GM19324 (cell line): ENCODE results near the gene BMS1.
"Not testable (repeated sequence)": the region's sequence is repeated elsewhere in the genome, so short reads cannot be mapped to it uniquely, and the experiment has no call there.

Source experiments
- ATAC-seq: cut with Tn5 transposase; IDR thresholded peaks from one replicate; pipeline ENCODE4 v1.9.1; 2021; ENCODE audit warnings: mild to moderate bottlenecking, moderate library complexity; ENCODE audit not compliant: unreplicated experiment, low FRiP score

Gene BMS1, protein sequence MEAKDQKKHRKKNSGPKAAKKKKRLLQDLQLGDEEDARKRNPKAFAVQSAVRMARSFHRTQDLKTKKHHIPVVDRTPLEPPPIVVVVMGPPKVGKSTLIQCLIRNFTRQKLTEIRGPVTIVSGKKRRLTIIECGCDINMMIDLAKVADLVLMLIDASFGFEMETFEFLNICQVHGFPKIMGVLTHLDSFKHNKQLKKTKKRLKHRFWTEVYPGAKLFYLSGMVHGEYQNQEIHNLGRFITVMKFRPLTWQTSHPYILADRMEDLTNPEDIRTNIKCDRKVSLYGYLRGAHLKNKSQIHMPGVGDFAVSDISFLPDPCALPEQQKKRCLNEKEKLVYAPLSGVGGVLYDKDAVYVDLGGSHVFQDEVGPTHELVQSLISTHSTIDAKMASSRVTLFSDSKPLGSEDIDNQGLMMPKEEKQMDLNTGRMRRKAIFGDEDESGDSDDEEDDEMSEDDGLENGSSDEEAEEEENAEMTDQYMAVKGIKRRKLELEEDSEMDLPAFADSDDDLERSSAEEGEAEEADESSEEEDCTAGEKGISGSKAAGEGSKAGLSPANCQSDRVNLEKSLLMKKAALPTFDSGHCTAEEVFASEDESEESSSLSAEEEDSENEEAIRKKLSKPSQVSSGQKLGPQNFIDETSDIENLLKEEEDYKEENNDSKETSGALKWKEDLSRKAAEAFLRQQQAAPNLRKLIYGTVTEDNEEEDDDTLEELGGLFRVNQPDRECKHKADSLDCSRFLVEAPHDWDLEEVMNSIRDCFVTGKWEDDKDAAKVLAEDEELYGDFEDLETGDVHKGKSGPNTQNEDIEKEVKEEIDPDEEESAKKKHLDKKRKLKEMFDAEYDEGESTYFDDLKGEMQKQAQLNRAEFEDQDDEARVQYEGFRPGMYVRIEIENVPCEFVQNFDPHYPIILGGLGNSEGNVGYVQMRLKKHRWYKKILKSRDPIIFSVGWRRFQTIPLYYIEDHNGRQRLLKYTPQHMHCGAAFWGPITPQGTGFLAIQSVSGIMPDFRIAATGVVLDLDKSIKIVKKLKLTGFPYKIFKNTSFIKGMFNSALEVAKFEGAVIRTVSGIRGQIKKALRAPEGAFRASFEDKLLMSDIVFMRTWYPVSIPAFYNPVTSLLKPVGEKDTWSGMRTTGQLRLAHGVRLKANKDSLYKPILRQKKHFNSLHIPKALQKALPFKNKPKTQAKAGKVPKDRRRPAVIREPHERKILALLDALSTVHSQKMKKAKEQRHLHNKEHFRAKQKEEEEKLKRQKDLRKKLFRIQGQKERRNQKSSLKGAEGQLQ

DNA sequence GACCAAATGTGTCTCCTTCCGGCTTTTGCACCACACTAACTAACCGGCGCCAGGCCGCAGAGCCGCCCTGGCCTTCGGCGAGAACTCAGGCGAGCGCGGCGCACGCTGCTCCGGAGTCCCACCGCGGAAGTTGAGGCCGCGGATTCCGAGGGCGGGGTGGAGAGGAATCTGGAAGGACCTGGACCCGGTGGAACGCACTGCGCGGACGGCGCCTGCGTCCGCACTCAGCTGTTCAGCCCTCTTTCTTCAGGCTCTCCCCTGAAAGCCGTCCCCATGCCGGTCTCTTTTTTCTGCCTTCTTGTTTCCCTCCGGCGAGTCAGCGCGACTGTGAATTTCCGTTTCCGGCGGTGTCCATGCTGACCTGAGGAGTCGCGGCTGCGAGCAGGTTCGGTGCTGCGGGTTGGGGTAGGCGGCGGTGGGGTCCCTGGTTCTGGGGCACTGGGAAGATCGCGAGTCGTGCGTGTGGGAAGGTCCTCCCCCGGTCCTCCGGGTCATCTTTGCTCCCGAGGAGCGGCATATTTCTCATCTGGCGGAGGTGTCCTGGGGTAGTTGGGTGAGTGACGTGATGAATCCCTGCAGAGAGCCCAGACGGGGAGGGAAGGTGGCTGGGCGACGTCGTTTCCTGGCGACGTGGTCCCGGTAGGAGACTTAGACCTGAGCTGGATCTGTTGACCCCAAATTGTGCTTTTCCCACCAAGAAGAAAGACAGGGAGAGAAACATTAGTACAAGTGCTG lies at the start of gene BMS1:
Gene BMS1, plus strand, starts transcription at position 350 of the 735 bp plus-strand sequence. CDS start 1,600 bp downstream, outside the sequence.
- ATAC-seq: peak; percentile 99

DNA sequence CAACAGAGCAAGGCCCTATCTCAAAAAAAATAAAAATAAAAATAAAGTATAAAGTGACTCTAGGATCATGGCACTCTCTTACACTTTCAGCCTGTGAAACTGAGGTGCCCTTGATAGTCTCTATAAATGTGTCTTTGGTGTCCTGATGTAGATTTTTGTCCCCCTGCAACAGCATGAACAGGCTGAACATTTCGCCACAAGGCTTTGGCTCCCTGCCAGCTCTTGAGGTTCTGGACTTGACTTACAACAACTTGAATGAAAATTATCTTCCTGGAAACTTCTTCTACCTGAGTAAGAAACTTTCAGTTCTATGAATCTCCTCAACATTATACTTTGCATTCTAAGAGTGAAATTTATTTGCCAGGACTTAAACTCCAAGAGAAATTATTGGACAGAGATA lies 48.1 kb upstream of the BMS1 start:
- no peak for ATAC-seq

DNA sequence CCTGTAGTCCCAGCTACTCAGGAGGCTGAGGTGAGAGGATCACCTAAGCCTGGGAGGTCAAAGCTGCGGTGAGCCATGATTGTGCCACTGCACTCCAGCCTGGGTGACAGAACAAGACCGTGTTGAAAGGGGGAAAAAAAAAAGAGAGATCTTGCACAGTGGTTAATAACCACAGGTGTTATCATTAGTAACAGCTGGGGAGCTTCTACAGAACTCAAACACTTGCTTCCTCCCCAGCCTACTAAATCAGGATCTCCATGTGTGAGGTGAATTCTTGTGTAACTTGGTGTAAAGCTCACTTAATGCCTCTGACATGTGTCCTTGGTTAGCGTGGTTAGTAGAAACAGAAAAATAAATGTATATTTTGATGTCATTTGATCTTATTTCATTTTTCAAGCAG lies 43.9 kb upstream of the BMS1 start:
- no peak for ATAC-seq

DNA sequence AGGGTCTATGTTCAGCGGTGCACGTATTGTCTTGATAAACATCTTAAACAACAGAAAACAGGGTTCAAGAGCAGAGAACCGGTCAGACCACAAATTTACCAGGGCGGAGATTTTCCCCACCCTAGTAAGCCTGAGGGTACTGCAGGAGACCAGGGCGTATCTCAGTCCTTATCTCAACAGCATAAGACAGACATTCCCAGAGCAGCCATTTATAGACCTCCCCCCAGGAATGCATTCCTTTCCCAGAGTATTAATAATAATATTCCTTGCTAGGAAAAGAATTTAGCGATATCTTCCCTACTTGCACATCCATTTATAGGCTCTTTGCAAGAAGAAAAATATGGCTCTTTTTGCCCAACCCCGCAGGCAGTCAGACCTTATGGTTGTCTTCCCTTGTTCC lies 41.1 kb upstream of the BMS1 start:
- ATAC-seq: not testable (repeated sequence)

DNA sequence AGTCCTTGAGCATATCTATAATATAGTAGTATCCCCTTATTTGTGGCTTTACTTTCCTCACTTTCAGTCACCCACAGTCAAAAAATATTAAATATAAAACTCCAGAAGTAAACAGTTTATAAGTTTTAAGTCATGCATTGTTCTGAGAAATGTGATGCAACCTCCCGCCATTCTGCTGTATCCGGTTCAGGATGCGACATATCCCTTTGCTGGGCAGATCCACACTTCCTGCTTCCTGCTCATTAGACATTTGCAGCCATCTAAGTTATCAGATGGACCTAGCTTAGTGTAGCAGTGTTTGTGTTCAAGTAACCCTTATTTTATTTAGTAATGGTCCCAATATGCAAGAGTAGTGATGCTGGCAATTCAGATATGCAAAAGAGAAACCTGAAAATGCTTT lies 38.9 kb upstream of the BMS1 start:
- ATAC-seq: no peak

DNA sequence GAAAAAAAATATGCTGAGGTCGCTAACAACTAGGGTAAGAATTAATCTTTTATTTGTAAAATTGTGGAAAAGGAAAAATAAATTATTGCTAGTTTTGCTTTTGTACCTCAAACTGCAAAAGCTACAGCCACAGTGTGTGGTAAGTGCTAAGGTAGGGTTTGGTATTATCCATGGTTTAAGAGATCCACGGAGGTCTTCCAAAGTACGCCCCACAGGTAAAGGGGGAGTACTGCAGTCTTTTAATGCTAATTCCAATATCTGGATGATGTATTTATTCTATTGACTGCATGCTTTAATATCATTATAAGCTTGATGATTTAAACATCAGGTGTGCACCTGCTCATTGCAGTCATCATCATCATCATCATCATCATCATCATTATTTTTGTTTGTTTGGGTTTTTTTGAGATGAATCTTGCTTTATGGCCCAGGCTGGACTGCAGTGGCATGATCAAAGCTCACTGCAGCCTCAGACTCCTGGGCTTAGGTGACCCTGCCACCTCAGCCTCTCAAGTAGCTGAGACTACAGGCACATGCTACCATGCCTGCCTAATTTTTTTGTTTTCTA lies 38.4 kb upstream of the BMS1 start:
- no peak for ATAC-seq

DNA sequence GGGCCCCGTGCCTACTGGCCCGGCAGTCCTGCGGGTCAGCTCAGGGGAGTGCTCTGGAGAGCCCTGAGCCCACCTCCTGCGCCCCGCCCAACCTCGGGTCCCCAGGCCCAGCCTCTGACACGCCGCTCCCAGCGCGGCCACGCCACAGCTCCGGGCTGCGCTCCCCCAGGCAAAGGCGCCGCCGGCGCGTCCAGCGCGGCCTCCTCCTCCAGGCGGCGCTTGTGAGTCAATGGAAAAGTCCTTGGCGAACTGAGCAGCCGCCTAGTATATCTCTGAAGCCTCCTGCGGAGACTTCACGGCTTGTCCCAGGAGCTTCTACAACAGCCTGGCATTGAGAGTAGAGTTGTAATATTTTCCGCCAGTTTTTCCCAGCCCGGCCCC lies 29.5 kb upstream of the BMS1 start:
- ATAC-seq: no peak

DNA sequence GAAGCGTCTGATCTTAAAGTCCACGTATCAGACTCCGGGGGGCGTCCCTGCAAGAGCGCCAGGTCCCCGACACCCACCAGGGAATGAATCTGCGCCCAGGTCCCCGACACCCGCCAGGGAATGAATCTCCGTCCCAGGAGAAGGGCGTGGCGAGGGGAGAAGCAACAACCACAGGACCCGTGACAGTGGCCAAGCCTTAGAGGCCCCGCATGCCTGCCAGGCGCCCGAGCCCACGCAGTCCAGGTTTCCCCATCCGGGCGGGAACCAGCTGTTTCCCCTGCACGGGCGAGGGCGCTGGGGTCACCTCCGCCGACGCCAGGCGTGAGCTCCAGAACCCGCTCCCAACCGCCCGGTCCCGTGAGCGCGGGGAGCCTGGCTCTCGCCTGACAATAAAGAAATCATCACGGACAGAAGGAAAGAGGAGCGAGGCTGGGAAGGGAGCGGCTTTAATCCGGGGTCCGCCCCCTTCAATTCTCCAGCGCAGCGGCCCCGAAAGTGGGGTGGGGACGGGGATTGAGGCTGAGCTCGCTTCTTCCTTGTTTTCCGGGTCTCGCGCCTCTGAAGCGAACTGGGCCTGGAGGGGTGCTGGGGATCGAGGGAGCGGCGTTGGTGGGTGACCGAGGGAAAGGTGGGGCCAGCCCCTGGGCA lies 29.0 kb upstream of the BMS1 start:
- ATAC-seq: no peak

DNA sequence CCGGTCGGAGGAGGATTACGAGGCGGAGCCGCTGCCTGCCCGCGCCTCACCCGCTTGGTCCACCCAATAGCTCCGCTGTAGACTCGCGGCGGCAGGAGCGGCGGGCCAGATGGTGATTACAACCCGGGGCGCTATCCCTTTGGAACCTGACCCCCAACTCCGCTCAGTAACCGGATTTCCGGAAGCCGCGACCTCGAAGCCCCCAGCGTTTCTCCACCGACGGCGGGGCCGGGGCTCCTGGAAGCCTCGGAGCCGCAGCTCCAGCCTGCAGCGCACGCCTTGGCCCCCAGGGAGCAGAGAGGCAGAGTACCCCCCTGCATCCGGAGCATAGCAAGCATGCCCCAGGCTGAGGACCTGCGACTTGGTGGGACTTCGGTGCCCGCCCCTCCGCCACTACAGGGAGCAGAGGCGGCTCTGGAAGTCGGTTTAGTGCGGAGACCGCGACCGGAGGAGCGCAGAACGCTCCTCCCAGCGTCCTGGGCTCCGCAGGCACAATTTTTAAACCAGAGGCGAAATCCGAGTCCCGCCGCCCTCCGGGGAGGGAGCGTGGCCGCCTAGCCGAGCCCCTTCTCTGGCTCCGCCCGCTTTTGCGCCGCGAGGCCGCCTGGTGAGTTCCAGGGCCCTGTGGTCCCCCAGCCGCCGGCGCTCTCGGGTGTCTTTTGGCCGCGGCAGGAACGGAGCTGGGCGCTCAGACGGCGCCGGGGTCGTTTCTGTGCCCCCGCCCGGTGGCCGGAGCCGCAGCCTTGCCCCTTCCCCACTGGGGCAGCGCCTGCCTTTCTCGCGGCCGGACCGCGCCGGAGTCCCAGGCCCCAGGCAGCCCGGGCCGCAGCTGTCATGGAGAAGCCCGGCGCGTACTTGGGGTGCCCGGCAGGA lies 28.2 kb upstream of the BMS1 start:
- no peak for ATAC-seq

DNA sequence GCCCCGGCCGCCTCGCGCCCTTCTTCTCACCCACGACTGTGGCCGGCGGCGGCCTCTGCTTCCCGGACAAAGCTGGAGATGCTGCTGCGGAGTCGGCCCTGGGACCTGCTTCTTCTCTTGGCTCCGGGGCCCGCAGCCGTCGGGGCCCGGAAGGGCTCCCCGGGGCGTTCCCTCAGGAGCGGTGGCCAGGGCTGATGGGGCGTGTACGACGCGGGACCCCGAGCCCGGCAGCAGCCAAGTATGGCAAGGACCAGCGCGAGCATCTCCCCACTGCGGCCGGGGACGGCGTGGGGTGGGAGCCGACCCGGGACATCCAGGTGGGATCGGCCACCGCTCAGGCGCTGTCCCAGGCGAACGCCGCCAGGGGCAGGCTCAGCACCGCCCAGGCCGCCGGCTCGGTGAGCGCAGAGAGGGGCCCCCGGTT lies 27.6 kb upstream of the BMS1 start:
- no peak for ATAC-seq

DNA sequence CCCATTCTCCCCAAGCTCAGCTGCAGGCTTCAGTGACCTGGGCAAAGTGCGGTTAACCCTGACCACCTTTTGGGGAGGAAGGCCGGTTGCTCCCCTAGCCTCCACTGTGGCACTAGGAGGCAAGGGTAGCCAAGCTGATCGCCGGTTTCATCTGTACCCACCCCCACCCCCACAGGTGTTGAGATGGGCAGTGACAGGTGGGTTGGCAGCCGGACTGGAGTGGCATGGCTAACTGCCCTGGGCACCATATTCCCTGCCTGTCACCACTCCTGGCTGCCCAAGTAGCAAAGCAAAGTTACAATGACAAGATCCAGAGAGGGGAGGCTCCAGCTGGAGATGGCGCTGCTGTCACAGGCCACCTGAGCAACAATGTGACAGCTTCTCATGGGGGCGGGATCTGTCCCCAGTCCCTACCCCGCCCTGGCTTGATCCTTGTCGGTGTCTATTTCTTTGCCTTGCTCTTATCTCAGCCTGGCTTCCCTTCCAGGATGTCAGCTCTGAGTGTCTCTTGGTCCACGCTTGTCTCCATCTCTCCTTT lies 27.0 kb upstream of the BMS1 start:
- no peak for ATAC-seq

DNA sequence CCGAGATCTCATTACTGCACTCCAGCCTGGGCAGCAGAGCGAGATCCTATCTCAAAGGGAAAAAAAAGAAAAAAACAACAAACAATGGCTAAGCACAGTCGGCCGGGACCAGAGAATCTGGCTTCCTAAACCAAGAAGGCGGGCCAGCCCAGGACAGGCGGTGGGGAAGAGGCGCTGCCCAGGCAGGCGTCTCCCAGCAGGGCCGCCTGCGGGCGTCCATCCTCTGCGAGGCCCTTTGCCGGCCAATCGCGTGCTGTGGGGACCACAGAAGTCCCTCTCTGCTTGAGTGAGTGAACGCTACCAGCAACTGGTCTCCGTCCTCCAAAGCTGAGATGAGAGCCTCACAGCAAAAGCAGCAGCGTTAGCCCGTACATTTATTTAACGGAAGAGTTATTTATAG lies 14.7 kb upstream of the BMS1 start:
- no peak for ATAC-seq

DNA sequence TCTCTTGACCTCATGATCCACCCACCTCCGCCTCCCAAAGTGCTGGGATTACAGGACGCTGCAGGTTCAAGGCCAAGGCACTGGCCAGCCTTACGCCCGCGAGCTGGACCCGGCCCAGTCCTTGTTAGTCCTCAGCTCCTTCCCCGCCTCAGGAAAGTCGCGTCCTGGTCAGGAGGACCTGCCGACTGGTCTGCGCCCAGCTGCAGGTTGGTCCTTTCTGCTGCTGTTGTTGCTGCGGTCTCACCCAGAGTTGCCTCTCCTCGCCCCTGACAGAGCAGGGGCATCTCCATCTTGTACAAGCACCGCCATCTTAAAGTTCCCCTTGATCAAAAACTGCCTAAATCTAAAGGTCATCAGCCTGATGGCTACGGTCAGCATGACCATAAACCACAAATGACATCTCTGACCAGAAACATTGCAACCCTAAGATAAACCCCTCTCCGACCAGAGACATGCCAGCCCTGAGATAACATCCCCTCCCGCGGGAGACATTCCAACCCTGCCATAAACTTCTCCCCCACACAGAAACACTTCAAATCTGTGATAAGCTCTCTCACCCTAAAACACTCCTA lies 13.9 kb upstream of the BMS1 start:
- ATAC-seq: no peak

DNA sequence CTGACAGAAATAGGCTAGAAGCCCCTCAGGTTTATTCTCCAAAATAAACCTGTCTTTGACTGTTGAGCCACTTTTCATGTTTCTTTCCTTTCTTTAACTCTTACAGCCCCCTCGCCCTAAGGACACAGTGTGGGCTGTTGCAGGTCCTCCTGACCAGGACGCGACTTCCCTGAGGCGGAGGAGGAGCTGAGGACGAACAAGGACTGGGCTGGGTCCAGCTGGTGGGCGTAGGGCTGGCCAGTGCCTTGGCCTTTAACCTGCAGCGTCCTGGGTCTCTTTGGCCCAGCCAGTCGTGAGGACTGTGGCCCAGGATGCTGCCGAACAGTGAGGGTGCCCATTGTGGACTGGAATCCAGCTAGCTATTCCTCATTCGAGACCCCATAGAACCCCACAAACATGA lies 13.4 kb upstream of the BMS1 start:
- no peak for ATAC-seq

DNA sequence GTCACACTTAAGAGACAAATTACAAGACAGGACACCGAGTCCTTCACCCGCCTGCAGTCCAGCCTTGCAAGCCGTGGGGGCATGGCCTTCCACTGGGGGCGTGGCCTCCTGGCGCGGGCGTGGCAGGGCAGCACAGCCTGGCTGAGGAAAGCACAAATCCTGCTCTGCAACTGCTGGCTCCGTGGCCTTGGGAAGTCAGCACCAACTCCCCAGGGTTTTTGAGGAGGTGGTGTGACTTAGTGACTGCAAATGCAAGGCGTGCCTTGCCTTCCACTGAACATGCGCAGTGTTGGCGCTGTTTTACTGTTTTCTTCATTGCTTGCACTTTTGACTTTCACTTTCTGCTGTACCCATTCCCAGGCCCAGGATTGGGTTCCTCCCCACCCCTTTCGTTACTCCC lies 12.9 kb upstream of the BMS1 start:
- ATAC-seq: no peak

DNA sequence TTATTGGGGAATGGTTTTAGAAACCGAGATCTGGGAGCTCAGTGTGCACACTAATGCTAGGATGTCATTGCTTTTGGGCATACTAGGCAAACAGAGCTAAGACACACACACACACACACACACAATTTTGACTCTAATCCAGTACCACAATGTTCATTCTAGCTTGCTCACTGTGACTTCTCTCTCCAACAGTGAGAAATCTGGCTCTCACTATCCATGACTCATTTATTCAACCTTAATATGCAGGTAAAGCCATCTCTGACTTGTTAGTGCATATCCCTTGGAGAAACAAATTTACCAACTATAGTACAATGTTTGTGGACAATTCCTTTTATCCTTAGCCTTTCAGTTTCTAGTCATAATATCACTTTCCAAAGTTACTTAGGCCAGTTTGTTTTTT lies 5.9 kb upstream of the BMS1 start:
- no peak for ATAC-seq

DNA sequence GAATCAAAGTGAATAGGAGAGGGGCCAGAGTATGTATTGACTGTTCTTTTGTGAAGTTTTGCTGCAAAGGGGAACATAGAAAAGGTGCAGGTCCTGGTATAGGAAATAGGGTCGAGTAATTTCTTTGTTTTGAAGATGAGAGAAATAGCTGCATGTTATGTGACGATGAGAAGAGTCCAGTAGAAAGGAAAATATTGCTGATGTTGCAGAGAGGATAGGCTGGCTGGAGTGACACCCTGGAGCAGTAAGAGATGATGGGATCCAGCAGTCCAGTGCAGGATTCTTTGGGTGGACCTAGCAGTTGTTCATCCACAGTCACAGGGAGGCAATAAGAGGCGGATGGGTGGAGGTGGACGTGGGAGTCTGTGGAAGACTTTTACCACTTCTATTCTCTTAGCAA lies 2.1 kb upstream of the BMS1 start:
- ATAC-seq: no peak

DNA sequence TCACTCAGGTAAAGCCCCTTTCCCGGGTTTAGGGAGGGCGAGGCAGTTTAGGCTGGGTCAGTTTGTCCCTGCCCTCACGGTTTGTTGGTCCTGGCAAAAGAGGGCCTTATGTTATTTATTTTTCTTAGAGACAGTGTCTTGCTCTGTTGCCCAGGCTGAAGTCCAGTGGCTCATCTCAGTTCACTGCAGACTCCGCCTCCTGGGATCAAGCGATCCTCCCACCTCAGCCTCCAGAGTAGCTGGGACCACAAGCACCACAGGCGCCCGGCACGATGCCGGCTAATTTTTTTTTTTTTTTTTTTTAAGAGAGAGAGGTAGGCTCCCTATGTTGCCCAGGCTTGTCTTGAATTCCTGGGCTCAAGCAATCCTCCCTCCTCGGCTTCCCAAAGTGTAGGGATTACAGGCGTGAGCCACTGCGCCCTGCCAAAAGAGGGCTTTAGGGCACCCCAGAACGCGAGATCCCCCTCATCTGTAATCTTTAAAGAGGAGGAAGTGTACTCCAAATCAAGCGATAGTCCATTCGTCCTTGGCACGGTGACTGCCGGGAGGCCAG lies 626 bp upstream of the BMS1 start:
- no peak for ATAC-seq
